HCT116 (cell line): ENCODE data around the gene S100A2.

Experiments
- POLR2A ChIP-seq: IDR thresholded peaks from 2 replicates; pipeline ENCODE4 v1.7.0; 2011; ENCODE audit warnings: borderline replicate concordance; ENCODE audit not compliant: insufficient read depth, insufficient read length; ENCODE audit errors: extremely low read depth
- POLR2AphosphoS5 ChIP-seq: IDR thresholded peaks from 2 replicates; pipeline ENCODE4 v1.6.1; 2011; ENCODE audit warnings: mild to moderate bottlenecking, low read depth, low read length, moderate library complexity
- SIN3A ChIP-seq: IDR thresholded peaks from 2 replicates; pipeline ENCODE4 v1.6.1; 2012; ENCODE audit warnings: low read depth
- ZFX ChIP-seq: fragments of 450-650 bp; IDR thresholded peaks from 2 replicates; pipeline ENCODE4 v1.6.1; 2017

DNA sequence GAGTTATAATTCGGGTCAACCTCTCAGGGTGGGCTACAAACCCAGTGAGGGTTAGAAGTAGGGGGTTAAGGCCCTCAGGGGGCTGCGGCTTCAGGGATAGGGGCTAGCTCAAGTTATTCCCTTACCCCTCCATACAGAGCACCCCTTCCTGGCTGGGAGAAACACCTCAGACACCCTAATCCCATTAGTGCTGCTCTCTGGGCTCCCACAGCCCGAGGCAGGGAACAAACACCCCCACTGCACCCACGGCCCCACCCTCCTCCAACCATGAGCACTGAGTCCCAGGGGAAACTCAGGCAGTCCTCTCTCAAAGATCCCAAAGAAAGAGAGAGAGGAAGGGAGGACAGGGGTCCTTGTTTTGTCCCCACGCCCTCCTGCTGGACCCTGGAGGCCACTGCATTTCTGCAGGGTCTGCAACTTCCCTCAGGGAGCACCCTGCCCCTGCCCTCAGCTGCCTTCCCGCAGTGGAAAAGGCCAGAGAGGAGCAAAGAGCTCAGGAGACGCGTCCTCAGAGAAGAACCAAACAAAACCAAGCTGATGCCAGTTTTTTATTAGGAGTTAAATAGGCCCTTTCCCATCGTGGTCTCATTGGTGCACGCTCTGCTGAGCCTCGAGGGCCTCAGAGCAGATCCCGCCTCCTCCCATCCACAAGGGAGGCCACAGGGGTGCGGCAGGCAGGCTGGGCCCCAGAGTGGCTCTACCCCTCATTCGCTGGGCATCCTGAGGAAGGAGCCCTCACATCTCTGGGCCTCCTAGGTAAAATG, 18.7 kb downstream of the S100A2 start:
- no peak for TF ChIP-seq POLR2A
- no peak for TF ChIP-seq ZFX
- no peak for TF ChIP-seq POLR2AphosphoS5
- TF ChIP-seq SIN3A = no peak
